ENCODE measurements around the gene P2RX1.
"Not testable (repeated sequence)": the region's sequence is repeated elsewhere in the genome, so short reads cannot be mapped to it uniquely, and the experiment has no call there.

- TF ChIP-seq CTCF (conservative IDR thresholded peaks at IDR 0.05; ENCODE audit: low read depth, low read length); POLR2A (IDR thresholded peaks at IDR 0.05; ENCODE audit: low read depth, low read length); CEBPB (IDR thresholded peaks at IDR 0.05; ENCODE audit: low read depth, low read length); MAZ (IDR thresholded peaks at IDR 0.05; ENCODE audit: borderline replicate concordance, low read depth, low read length): not testable (repeated sequence)
Observed at GRCh38 chr17:3854204-3854603, 62.1 kb downstream of the P2RX1 start.
